Activated CD4-positive, alpha-beta T cell treated with anti-CD3 and anti-CD28 coated beads for 24 hours (primary cell): ENCODE results near the gene OSBPL1A.
"Not testable (repeated sequence)": the region's sequence is repeated elsewhere in the genome, so short reads cannot be mapped to it uniquely, and the experiment has no call there.

ENCODE experiments used
- DNase-seq, 2 donors: peaks; one replicate each; pipeline ENCODE4 v3.0.0-alpha.2; 2020; ENCODE audit warnings: low read depth in 2 of 2

Gene OSBPL1A

DNA sequence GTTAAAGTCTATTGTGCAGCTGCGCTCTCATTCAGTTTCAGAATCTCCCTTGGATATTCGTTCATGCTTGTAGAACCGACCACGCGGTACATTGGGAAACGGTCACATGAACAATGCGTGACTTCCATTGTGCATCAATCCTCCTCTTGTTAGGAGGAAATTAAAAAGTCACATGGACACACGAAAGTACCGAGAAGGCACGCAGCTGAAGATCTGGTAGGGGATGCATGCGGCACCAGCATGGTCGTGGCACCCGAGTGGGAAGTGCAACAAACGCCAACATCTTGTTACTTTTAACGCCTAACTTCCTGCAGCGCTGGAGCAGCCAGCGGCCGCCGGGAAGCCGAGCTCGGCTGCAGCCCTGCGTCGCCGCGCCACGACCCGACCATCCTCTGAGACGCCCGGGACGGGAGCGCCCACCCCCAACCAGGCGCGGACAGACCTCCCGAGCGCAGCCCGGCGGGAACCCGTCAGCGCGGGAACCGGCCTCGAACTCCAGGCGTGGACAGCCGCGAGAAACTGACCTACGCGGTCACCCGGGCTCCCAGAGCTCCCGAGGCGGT, 412 bp downstream of the OSBPL1A start:
- no peak for DNase-seq

- no peak for DNase-seq
Measured at GRCh38 chr18:24396082-24396633, 1.5 kb downstream of the OSBPL1A start.

DNA sequence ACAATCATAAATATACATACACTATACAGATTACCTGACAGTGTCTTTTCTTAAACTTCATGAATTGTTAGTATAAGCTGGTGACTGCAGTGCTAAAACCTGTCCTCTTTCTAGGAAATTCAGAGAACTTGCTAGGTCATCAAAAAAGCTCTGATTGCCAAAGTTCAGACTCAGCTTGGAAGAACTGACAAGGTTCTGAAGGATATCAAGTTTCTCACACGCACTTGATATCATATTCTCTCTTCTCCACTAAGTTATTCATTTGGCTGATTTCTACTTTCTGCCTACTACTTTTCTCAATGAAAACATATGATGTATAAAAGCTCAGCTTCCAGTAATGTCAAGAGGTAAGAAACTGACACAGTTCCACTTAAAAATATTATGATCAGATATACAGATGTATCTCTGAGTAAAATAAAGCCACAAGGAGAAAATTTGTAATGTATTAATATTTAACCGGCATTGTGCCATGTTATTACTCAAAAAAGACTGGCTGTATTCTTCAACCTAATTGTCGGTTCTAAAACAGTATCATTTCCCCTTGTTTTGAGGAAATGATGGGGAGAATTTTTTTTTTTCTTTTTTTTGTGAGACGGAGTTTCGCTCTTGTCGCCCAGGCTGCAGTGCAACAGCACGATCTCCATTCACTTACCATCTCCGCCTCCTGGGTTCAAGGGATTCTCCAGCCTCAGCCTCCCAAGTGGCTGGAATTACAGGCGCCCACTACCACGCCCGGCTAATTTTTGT, 2.4 kb downstream of the OSBPL1A start:
- DNase-seq: no peak

DNA sequence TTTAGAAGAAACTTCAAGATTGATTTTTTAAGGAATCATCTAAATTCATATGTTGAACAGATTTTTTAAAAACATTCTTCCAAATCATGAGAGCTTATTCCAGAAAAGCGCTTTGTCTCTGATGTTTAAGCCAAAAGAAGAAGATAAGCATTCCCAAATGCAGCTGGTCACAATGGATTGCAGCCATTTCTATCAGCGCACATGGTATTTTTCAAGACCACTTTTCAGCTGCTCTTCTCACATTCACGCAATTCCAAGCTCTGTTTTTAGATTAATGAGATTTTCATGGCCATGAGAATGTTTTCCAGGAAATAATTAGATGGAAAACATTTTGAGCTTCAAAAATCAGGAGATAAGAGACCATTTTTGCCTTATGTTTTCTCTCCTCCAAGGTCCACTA, 8.7 kb downstream of the OSBPL1A start:
- no peak for DNase-seq

DNA sequence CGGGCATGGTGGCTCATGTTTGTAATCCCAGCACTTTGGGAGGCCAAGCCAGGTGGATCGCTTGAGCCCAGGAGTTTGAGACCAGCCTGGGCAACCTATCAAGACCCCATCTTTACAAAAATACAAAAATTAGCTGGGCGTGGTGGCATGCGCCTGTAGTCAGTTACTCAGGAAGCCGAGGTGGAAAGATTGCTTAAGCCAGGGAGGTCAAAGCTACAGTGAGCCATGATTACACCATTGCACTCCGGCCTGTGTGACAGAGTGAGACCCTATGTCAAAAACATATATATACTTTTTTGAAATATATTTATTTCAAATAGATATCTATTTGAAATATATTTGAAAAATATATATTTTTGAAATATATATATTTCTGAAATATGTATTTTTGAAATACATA, 10.9 kb downstream of the OSBPL1A start:
- no peak for DNase-seq

- no peak for DNase-seq
Measured at GRCh38 chr18:24381126-24381525, 16.5 kb downstream of the OSBPL1A start.

DNA sequence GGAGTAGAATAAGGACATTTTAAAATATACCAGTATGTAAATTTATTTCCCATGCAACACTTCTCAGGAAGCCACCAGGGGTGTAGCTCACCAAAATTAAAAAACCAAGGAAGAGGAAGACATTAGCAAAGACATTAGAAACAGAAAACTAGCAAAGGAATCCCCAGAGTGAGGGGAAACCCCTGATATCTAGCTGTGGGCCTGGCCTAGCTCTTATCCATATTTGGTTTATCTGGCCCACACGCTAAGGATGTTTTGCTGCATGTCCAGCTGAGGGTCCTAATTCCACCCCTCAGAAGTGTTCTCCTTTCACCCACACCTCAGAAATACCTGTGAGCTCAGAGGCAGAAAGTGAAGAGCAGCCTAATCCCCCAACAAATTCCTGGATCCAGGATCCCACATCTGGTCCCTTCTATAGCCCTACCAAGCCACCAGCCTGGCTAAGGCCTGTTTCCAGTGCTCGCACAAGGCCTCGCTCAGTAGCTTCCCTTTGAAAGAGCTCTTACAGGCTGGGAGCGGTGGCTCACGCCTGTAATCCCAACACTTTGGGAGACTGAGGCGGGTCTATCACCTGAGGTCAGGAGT, 17.4 kb downstream of the OSBPL1A start:
- DNase-seq: no peak

DNA sequence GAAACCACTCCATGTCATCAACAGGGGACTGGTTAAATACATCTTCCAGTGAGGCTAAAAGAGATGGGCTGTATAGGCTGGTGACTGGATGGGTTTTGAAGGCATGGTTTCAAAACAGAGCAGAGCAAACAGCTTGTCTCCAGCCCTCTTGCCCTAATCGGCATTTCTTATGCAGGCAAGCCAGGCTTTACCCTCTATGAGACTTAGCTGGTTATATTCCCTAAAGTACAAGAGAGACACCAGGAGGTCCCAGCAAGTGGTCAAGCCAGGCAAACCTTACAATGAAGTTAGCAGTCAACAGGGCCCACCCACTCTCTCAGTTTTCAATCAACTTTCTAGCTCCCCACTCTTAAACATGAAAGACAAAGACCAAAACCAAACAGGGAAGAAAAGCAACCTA, 19.0 kb downstream of the OSBPL1A start:
- no peak for DNase-seq

DNA sequence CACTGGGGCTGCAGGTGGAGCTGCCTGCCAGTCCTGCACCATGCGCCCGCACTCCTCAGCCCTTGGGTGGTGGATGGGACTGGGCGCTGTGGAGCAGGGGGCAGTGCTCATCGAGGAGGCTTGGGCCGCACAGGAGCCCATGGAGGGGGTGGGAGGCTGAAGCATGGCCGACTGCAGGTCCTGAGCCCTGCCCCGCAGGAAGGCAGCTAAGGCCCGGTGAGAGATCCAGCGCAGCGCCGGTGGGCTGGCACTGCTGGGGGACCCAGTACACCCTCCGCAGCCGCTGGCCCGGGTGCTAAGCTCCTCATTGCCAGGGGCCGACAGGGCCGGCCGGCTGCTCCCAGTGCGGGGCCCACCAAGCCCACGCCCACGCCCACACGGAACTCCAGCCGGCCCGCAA, 21.1 kb downstream of the OSBPL1A start:
- DNase-seq: not testable (repeated sequence)

DNA sequence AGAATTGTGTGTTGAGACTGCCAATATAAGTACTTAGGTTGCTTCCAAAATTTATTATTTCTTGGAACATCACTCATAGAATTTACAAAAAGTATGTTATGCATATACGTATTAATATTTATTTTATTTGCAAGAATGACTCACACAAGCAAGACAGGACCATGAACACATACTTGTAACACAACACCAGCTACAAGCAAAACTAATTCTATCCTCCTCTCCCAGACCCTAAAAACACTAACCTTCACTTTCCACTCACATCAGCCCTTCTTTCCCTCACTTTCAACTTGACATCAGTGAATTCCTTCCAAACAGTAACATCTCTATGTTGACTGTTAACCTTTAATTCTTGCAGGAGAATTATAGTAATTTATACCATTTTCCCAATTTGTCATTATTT, 24.3 kb downstream of the OSBPL1A start:
- DNase-seq: no peak

DNA sequence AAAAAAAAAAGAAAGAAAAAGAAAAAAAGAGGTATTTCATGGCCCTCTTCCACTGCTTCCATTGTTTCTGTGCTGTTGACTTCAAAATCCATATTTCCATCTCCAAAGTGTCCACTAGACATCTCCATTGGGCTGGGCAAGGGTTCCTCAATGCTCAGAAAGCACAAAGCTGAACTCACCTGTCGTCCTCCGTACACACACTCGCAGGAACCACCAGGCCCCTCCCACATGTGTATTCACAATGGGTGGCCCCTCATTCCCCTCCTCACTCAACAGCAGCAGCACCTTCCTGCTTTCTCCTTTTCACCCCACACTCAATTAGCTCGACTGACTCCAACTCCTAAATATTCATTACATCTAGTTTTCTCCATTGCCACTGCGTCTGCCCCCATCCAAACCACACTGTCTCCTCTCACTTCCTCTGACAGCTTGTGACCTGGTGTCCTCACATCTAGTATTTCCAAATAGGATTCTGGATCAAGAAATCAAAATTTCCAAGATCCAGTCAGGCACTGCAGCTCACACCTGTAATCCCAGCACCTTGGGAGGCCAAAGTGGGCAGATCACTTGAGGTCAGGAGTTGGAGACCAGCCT, 25.2 kb downstream of the OSBPL1A start:
- DNase-seq: no peak

GRCh38 chr18:24370120-24370519, 27.5 kb downstream of the OSBPL1A start:
- no peak for DNase-seq

- DNase-seq: peak; percentile 12 to 37
Measured at GRCh38 chr18:24369426-24369825, 28.2 kb downstream of the OSBPL1A start.

- DNase-seq: peak; percentile 38 to 39
Measured at GRCh38 chr18:24368749-24369148, 28.9 kb downstream of the OSBPL1A start.

DNA sequence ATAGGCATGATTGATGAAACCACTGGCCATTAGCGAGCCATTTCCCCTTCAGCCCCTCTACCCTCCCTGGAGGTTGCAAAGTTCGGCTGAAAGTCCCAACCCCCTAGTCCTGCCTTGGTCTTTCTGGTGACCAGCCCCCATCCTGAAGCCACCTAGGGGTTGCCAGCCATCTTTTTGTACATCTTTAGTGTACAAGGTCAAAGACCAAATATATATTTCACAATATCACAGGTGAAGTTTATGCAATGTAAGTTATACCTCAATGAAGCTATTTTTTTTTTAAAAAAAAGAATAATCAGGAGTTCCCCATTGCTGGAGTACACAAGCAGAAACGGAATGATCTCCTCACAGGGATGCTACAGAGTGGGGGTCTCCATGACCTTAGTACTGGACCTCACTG, 31.3 kb downstream of the OSBPL1A start:
- no peak for DNase-seq

DNA sequence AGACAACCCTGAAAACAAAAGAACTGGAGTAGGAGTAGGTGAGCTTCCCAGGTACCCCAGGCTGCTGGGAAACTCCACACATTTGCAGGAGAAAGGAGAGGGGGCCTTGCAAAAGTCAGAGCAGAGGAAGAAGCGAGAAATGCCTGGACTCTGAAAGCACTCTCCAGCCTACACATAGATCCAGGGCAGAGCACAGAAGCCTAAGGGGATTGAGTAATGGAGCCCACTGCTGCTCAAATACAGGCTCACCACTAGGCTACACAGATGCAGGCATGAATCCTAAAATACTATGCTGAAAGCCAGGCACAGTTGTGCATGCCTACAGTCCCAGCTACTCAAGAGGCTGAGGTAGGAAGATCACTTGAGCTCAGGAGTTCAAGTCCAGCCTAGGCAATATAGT, 33.4 kb downstream of the OSBPL1A start:
- no peak for DNase-seq

DNA sequence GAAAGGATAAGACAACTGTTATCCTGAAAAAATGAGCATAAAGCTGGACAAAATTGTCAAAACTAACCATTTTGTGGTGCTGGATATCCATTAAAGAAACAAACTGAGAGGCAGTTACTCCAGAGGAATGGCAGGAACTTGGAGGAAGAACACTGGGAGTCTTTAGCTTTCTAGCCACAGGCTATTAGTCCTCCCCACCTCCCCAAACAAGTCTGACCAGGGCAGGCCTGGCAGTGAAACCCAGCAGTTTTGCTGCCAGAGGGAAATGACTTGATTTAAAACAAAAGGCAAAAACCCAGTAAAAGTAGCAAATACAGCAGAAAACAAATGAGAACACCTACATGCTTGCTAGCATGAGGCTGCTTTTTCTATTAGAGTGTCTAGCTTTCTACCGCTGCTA, 34.9 kb downstream of the OSBPL1A start:
- no peak for DNase-seq

DNA sequence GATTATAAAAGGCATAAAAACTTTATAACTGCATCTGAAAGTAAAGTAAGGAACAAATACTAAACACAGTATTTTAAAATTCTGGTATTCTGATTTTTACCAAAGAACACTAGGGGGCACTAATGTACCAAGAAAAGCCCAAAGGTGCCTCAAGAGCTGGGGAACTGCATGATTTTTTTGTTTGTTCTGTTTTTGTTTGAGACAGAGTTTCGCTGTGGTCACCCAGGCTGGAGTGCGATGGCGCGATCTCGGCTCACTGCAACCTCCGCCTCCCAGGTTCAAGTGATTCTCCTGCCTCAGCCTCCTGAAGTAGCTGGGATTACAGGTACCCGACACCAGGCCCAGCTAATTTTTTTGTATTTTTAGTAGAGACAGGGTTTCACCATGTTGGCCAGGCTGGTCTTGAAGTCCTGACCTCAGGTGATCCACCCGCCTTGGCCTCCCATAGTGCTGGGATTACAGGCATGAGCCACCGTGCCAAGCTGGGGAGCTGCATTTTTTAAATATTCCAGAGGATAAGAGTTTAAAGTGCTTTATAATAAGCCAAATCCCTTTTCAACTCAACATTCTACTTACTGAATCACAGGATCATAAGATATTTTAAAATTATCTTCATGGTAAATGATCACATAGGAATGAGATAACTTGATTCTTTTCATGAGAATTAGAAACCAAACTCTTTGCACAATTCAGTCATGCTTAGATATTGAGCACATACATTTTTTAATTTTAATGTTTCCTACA, 37.7 kb downstream of the OSBPL1A start:
- DNase-seq: not testable (repeated sequence)

- DNase-seq: no peak
Measured at GRCh38 chr18:24354278-24354677, 43.3 kb downstream of the OSBPL1A start.

GRCh38 chr18:24346254-24346653, 51.4 kb downstream of the OSBPL1A start:
- DNase-seq: no peak

GRCh38 chr18:24344509-24344908, 53.1 kb downstream of the OSBPL1A start:
- DNase-seq: no peak

- no peak for DNase-seq
Measured at GRCh38 chr18:24342347-24342746, 55.3 kb downstream of the OSBPL1A start.
